Retinal pigment epithelial cell (primary cell): Measurements from ENCODE around the gene AGGF1.

Experiments
- DNase-seq: peaks from one replicate; pipeline ENCODE4 v3.0.0-alpha.2; 2010; ENCODE audit warnings: low read depth
- H3K4me3 ChIP-seq: 2 replicates; pipeline ENCODE4 v1.5.1; 2011; ENCODE audit warnings: mild to moderate bottlenecking, low read length, control low read depth, moderate library complexity
- CTCF ChIP-seq: conservative IDR thresholded peaks from 2 replicates; pipeline ENCODE4 v1.5.1; 2011; ENCODE audit warnings: low read depth, low read length, control low read depth, inconsistent platforms

The AGGF1 gene

GRCh38 chr5:77010243-77010642, 20.0 kb upstream of the AGGF1 start:
- peak; percentile 75 for DNase-seq
- H3K4me3 ChIP-seq: no peak overlapping the region
- no peak for TF ChIP-seq CTCF

GRCh38 chr5:77011498-77011897, 18.7 kb upstream of the AGGF1 start:
- no peak for DNase-seq
- H3K4me3 ChIP-seq: no peak overlapping the region
- no peak for TF ChIP-seq CTCF

- DNase-seq: no peak
- no peak overlapping the region for H3K4me3 ChIP-seq
- no peak for TF ChIP-seq CTCF
Measured at GRCh38 chr5:77012601-77013000, 17.6 kb upstream of the AGGF1 start.

GRCh38 chr5:77015938-77016569, 14.2 kb upstream of the AGGF1 start:
- peak; percentile 54 for TF ChIP-seq CTCF
- peak; percentile 23 for DNase-seq
- no peak overlapping the region for H3K4me3 ChIP-seq

- TF ChIP-seq CTCF: no peak
Measured at GRCh38 chr5:77016962-77017361, 13.2 kb upstream of the AGGF1 start.

GRCh38 chr5:77017668-77018067, 12.5 kb upstream of the AGGF1 start:
- no peak overlapping the region for H3K4me3 ChIP-seq
- DNase-seq: no peak
- TF ChIP-seq CTCF: no peak

More at GRCh38 chr5:77016962-77017361, 13.2 kb upstream of the AGGF1 start:
- DNase-seq: no peak
- no peak overlapping the region for H3K4me3 ChIP-seq
